ENCODE data around the gene HAS3. TPM values are rescaled to one million over a fixed set of nuclear protein-coding genes. Genes with fewer than 3 reads are reported as not detected.
"Not testable (repeated sequence)": the region's sequence is repeated elsewhere in the genome, so short reads cannot be mapped to it uniquely, and the experiment has no call there.

The HAS3 gene
- total RNA-seq, 4 donors from 2014 or later: 0.78 to 3.3 (median 1.2) TPM

GRCh38 chr16:69132424-69133252 is 27.2 kb downstream of the HAS3 start, which contains the start of the genes CHTF8 and UTP4:
Gene CHTF8, minus strand, starts transcription at chr16:69132588. Its CDS starts 11,130 bp downstream, at chr16:69121458.
Gene UTP4, plus strand, starts transcription at chr16:69132649. Its CDS starts 811 bp downstream, at chr16:69133460.
- Histone ChIP-seq H3K27ac (peak within 1 kb of the TSS; percentile 75 to 97 (median 96)), H3K4me1 (peaks cover 0 to 62% (median 21%) of the 10 kb centered on the region in 3 donors), H3K27me3 (no peaks in the 10 kb centered on the region), H3K9me3 (no peaks in the 10 kb centered on the region), H3K36me3 (peaks cover 0 to 29% of the 10 kb centered on the region in 2 donors), H3K4me3 (peak within 1 kb of the TSS; percentile 95 to 97)
- TF ChIP-seq, protein P1, sequence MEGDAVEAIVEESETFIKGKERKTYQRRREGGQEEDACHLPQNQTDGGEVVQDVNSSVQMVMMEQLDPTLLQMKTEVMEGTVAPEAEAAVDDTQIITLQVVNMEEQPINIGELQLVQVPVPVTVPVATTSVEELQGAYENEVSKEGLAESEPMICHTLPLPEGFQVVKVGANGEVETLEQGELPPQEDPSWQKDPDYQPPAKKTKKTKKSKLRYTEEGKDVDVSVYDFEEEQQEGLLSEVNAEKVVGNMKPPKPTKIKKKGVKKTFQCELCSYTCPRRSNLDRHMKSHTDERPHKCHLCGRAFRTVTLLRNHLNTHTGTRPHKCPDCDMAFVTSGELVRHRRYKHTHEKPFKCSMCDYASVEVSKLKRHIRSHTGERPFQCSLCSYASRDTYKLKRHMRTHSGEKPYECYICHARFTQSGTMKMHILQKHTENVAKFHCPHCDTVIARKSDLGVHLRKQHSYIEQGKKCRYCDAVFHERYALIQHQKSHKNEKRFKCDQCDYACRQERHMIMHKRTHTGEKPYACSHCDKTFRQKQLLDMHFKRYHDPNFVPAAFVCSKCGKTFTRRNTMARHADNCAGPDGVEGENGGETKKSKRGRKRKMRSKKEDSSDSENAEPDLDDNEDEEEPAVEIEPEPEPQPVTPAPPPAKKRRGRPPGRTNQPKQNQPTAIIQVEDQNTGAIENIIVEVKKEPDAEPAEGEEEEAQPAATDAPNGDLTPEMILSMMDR (IDR thresholded peaks at IDR 0.05): peak in 2 of 4 experiments; percentile 14 to 19
- peak; percentile 96 to 97 for TF ChIP-seq POLR2A (IDR thresholded peaks at IDR 0.05)
- TF ChIP-seq POLR2AphosphoS5 (IDR thresholded peaks at IDR 0.05): peak; percentile 95
- TF ChIP-seq EP300 (IDR thresholded peaks at IDR 0.05): no peak
- peak; percentile 97 for ATAC-seq
- 0 to 2% methylated on average over 5 of the region's 78 CpGs for WGBS, 2 donors (ENCODE audit: low coverage in 1 of 2)

- WGBS, 2 donors (ENCODE audit: low coverage in 1 of 2): 27 to 32% methylated on average over 5 of the region's 5 CpGs
These were observed 28.0 kb downstream of the HAS3 start for GRCh38 chr16:69133373-69133954.

GRCh38 chr16:69138608-69139007 is 33.2 kb downstream of the HAS3 start:
- Histone ChIP-seq H3K4me1 (peaks cover 0 to 13% (median 6%) of the 10 kb centered on the region in 3 donors), H3K36me3 (peaks cover 0 to 75% of the 10 kb centered on the region in 2 donors), H3K9me3 (no peaks in the 10 kb centered on the region), H3K27me3 (no peaks in the 10 kb centered on the region), H3K27ac (no peak overlapping the region), H3K4me3 (no peak overlapping the region)
- 56 to 91% methylated on average over 1 to 2 of the region's 2 CpGs for WGBS, 2 donors (ENCODE audit: low coverage in 1 of 2)
- no peak for ATAC-seq
- TF ChIP-seq, protein P1 (IDR thresholded peaks at IDR 0.05): no peak
- TF ChIP-seq POLR2A (IDR thresholded peaks at IDR 0.05) (no peak), EP300 (IDR thresholded peaks at IDR 0.05) (no peak), POLR2AphosphoS5 (IDR thresholded peaks at IDR 0.05) (no peak)

More at GRCh38 chr16:69133373-69133954, 28.0 kb downstream of the HAS3 start:
- no peak for ATAC-seq
- Histone ChIP-seq H3K4me1 (peaks cover 0 to 53% (median 19%) of the 10 kb centered on the region in 3 donors), H3K27ac (peak overlapping the region in 2 of 4 donors; percentile 95 to 97), H3K36me3 (peaks cover 0 to 31% of the 10 kb centered on the region in 2 donors), H3K4me3 (peak overlapping the region; percentile 95 to 97), H3K27me3 (no peaks in the 10 kb centered on the region), H3K9me3 (no peaks in the 10 kb centered on the region)
- TF ChIP-seq POLR2AphosphoS5 (IDR thresholded peaks at IDR 0.05) (no peak), EP300 (IDR thresholded peaks at IDR 0.05) (no peak), POLR2A (IDR thresholded peaks at IDR 0.05) (no peak)
- TF ChIP-seq, protein P1 (IDR thresholded peaks at IDR 0.05): no peak

- H3K4me3 ChIP-seq, H3K27me3 ChIP-seq, H3K9me3 ChIP-seq, ATAC-seq, H3K4me1 ChIP-seq, H3K27ac ChIP-seq: not testable (repeated sequence)
- WGBS, 2 donors (ENCODE audit: low coverage in 1 of 2): 93 to 95% methylated on average over 6 to 7 of the region's 7 CpGs
- H3K36me3 ChIP-seq: peaks cover 0 to 84% of the 10 kb centered on the region in 2 donors
These were observed 34.0 kb downstream of the HAS3 start for GRCh38 chr16:69139464-69139863.

- H3K4me3 ChIP-seq: no peak overlapping the region
- WGBS, 2 donors (ENCODE audit: low coverage in 1 of 2): 80 to 95% methylated on average over 3 to 5 of the region's 5 CpGs
These were observed 35.6 kb downstream of the HAS3 start for GRCh38 chr16:69141014-69141413.

More at GRCh38 chr16:69141014-69141413, 35.6 kb downstream of the HAS3 start:
- no peaks in the 10 kb centered on the region for H3K27me3 ChIP-seq
- no peak overlapping the region for H3K27ac ChIP-seq
- TF ChIP-seq POLR2A (IDR thresholded peaks at IDR 0.05) (no peak), POLR2AphosphoS5 (IDR thresholded peaks at IDR 0.05) (no peak), EP300 (IDR thresholded peaks at IDR 0.05) (no peak)
- TF ChIP-seq, protein P1 (IDR thresholded peaks at IDR 0.05): no peak
- peaks cover 0 to 99% of the 10 kb centered on the region in 2 donors for H3K36me3 ChIP-seq
- no peak for ATAC-seq
- H3K4me1 ChIP-seq: no peaks in the 10 kb centered on the region
- no peaks in the 10 kb centered on the region for H3K9me3 ChIP-seq
